NCI-H1105 treated with DMSO at 0.1 percent for 48 hours (cell line): ENCODE data around the gene ADO.

Experiments
- DNase-seq: peaks from one replicate; lab custom pipeline; 2025; lab: John Stamatoyannopoulos, UW

Gene ADO

GRCh38 chr10:62794306-62794705 is 10.2 kb upstream of the ADO start:
- no peak for DNase-seq

GRCh38 chr10:62795100-62795499 is 9.4 kb upstream of the ADO start:
- DNase-seq, result no peak

GRCh38 chr10:62795762-62796161 is 8.8 kb upstream of the ADO start:
- DNase-seq, result no peak

GRCh38 chr10:62796896-62797295 is 7.6 kb upstream of the ADO start:
- peak; percentile 28 for DNase-seq

- no peak for DNase-seq
Observed at GRCh38 chr10:62801871-62802270, 2.6 kb upstream of the ADO start.

GRCh38 chr10:62803724-62804355 is 680 bp upstream of the ADO start:
- DNase-seq, result no peak

- DNase-seq, result no peak
Observed at GRCh38 chr10:62805231-62806099, 945 bp downstream of the ADO start.

- DNase-seq, result no peak
Observed at GRCh38 chr10:62806251-62806650, 1.7 kb downstream of the ADO start.

- no peak for DNase-seq
Observed at GRCh38 chr10:62810156-62810902, 5.8 kb downstream of the ADO start.

GRCh38 chr10:62811159-62811875 is 6.8 kb downstream of the ADO start:
- no peak for DNase-seq

DNA sequence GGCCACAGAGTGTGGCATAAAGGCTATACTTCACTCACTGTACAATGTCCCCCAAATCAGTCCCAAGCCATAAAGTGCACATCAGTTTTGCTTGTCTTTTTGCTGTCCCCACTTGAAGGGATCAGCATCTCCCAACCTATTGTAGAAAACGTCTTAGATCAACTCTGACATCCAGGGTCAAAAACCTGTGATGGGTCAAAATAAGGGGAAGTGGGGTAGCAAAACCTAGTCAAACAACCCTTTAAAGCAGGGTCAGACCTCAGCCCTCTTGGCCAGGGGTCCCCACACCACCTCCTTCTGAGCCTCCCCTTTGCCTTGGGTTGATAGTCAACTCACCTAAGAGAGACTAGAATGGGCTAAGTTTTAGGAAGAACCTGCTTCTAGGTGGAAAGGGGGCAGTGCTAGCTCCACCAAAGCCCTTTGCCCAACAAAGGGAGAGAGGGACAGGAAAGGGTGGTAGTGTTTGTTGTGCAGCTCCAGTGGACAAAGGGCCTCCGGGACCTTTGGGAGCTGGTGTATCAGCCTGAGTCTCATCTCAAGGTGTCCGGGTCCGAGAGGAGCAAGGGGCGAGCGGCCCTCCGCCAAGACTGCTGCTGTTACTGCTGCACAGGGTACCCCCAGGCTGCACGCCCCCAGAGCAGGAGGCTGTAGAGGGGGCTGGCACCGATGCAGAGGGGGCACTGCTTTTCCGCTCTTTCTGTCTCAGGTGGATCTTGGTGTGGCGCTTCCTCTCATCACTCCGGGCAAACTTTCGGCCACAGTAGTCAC is 8.3 kb downstream of the ADO start:
- DNase-seq, result no peak

- no peak for DNase-seq
Observed at GRCh38 chr10:62813453-62813852, 8.9 kb downstream of the ADO start.

DNA sequence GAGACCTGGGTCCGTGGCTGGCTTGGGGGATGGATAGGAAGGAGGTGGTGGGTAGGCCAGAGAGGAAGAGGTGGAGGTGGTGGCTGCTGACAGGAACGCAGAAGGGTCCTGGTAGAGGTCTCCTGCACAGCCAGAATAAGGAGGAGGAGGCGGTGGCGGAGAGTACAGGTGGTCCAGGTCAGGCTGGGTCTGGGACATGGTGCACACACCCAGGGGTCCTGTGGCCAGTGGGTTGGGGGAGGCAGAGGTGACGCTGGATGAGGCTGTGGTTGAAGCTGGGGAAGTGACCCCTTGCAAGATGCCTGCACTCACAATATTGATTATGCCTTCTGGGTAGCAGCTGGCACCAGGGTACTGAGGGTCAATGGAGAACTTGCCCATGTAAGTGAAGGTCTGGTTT is 9.5 kb downstream of the ADO start:
- no peak for DNase-seq

- no peak for DNase-seq
Observed at GRCh38 chr10:62814756-62815380, 10.3 kb downstream of the ADO start.

DNA sequence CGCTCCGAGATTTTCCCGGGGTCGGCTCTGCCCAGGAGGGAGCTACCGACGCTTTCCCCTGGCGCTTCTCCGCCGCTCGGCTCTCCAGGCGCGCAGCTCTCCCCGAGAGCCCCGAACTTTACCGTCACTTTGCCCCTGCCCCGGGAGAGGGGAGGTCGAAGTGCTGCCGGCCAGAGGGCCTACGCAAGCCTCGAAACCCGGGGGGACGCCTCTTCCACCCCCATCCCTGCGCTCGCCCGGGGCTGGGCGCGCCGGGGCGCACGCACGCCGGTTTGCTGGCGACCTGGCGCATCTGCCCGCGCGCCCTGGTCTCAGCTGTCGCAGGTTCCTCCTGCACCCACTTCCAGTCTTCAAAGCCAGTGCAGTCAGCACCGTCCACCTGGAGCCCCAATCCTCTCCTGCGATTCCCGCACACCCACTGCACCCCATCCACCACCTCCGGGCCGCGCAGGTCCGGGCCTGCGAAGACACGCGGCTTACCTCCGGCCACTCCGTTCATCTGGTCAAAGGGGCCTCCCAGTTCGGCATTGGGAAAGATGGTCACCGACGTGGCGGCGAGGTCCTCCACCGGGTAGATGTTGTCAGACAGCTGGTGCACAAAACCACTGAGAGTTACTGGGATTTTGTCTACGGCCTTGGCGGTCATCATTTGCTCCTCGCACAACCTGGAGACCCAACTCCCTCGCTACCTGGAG is 11.0 kb downstream of the ADO start:
- DNase-seq, result no peak

DNA sequence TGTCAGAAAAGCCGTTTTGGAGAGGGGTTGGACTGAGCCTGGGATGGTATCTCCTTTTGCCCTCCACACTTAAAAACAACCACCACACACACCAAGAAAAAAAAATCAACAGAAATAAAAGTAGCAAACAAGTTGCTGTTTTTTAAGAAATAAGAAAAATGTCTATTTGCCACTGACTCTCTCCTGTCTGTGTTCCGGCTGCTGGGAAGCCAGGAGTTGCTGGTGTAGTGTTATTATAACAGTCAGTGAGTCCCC is 11.5 kb downstream of the ADO start:
- no peak for DNase-seq

DNA sequence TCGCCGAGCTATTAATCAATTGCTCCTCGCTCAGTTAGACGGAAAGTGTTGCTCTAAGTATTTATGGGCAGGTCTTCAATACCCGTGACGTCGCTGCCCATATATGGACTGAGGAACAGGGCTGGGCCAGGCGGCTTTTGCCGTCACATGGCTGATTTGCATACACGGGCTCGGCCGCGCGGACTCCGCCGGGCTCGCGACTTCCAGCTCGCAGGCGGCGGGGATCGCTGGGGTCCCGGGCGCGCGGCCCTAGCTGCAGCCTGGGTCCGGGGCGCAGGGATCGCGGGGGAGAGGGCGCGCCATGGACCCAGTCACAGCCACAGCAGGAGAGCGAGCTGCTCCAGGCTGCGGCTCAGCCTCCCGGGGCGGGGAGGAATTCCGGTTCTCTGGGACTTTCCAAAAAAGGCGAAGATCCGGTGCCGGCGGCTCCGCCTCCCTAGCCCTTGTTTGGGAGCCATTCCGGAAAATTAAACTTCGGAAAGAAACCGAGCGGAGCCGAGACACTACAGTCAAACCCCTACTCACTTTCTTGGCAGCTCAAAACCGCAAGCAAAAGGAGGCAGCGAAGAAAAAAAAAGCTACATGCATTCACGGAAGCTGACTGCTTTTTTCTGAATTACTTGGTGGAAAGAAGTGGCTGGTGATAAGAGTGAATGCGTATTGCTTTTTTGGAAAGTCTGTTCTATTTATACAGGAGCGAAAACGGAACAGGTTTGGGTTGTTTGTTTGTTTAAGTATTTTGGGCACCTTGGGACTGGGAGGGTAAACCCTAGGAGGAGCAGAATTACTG is 12.0 kb downstream of the ADO start, which contains the start of gene EGR2:
Gene EGR2 (minus strand): TSS at position 36 of the 790 bp plus-strand sequence. CDS start 337 bp downstream, outside the sequence.
- DNase-seq, result peak; percentile 82

DNA sequence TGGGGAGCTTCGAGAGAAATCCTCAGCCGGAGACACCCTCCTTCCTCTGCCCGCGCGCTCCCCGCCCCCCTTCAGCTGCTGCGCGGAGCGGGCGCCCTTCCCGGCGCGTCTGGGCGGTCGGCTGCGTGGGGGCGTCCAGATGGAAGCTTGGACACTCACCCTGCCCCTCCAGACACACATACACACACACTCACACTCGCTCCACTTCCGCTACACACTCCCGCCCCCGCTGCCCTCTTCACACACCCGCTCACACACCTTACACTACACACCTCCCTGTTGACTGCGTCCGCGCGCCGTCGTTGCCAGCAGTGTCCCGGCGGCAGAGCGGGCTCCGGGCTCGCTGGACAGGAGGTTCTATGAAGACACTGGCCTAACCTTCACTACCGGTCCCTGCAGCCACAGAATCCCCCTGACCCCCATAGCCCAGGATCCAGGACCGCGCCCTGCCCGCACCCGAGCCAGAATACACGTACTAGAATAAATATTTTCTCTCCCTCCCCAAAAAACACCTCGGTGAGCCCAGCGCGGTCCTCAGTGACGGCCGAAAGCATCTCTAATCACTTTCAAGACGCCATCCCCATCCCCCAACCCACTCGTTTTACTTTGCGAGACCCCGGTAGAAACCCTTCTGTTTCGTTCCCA is 12.7 kb downstream of the ADO start:
- DNase-seq, result no peak

GRCh38 chr10:62817766-62818425 is 13.4 kb downstream of the ADO start:
- DNase-seq, result peak; percentile 33
